CD4-positive, alpha-beta T cell (primary cell): Measurements from ENCODE around the gene TGM5. TPM values are rescaled to one million over a fixed set of nuclear protein-coding genes. Genes with fewer than 3 reads are reported as not detected.
A peak's percentile ranks its signal among the peaks of the same experiment; 100 is the strongest.
"Not testable (repeated sequence)": the region's sequence is repeated elsewhere in the genome, so short reads cannot be mapped to it uniquely, and the experiment has no call there.

Experiments used
- ATAC-seq: fragments of 200-7000 bp; cut with Tn5 transposase; one replicate; pipeline ENCODE4 v1.10.0; 2022; ENCODE audit warnings: mild to moderate bottlenecking; ENCODE audit not compliant: poor library complexity
- CTCF ChIA-PET: fragments of 350-600 bp; sonication (Branson Sonifier 250); formaldehyde crosslinking; loops from one replicate; lab custom pipeline; 2021; ENCODE audit warnings: antibody characterized with exemption, inconsistent platforms; lab: Charles Lee
- POLR2A ChIA-PET: fragments of 350-600 bp; sonication (Branson Sonifier 250); formaldehyde crosslinking; loops from one replicate; lab custom pipeline; 2021; ENCODE audit warnings: antibody characterized with exemption, inconsistent platforms; lab: Charles Lee
- DNase-seq, 14 experiments: peaks; one replicate each; pipeline ENCODE4 v3.0.0-alpha.2; 2013 to 2020; ENCODE audit warnings: mixed read lengths in 2 of 14
- H3K27ac ChIP-seq, 2 donors: one replicate each; pipeline versions ENCODE4 v1.5.1 to v1.7.0; 2013; ENCODE audit warnings: low read length in 2 of 2, low read depth in 1 of 2, mild to moderate bottlenecking in 1 of 2
- H3K27me3 ChIP-seq, 2 experiments: 1 replicate in 1 of 2; 2 replicates in 1 of 2; pipeline versions ENCODE4 v1.6.1 to v1.7.0; 2013; ENCODE audit warnings: low read length in 2 of 2, control low read depth in 1 of 2, mild to moderate bottlenecking in 1 of 2, moderate library complexity in 1 of 2; ENCODE audit not compliant: insufficient read depth in 2 of 2, control insufficient read depth in 1 of 2
- H3K36me3 ChIP-seq: one replicate; pipeline ENCODE4 v1.6.1; 2013; ENCODE audit warnings: low read length, control low read depth; ENCODE audit not compliant: insufficient read depth
- H3K4me1 ChIP-seq: one replicate; pipeline ENCODE4 v1.6.1; 2013; ENCODE audit warnings: low read length, control low read depth; ENCODE audit not compliant: insufficient read depth
- H3K4me3 ChIP-seq: one replicate; pipeline ENCODE4 v1.5.1; 2013; ENCODE audit warnings: mild to moderate bottlenecking, low read length, moderate library complexity
- H3K9me3 ChIP-seq, 2 experiments: 1 replicate in 1 of 2; 2 replicates in 1 of 2; pipeline versions ENCODE4 v1.6.1 to v1.7.0; 2013; ENCODE audit warnings: low read length in 2 of 2, mild to moderate bottlenecking in 2 of 2, control low read depth in 1 of 2, moderate library complexity in 1 of 2; ENCODE audit not compliant: control insufficient read depth in 1 of 2, insufficient read depth in 1 of 2
- H3K27ac Mint-ChIP-seq: one replicate; pipeline ENCODE4 v1.8.0; 2020; ENCODE audit warnings: mixed read lengths
- H3K27me3 Mint-ChIP-seq: one replicate; pipeline ENCODE4 v1.8.0; 2021; ENCODE audit warnings: mixed read lengths
- H3K36me3 Mint-ChIP-seq: one replicate; pipeline ENCODE4 v1.8.0; 2021; ENCODE audit warnings: low read depth, mixed read lengths
- H3K4me1 Mint-ChIP-seq: one replicate; pipeline ENCODE4 v1.8.0; 2021; ENCODE audit warnings: low read depth, mixed read lengths
- H3K4me3 Mint-ChIP-seq: one replicate; pipeline ENCODE4 v1.8.0; 2020; ENCODE audit warnings: mild to moderate bottlenecking, mixed read lengths
- H3K9me3 Mint-ChIP-seq: one replicate; pipeline ENCODE4 v1.8.0; 2020; ENCODE audit warnings: mixed read lengths
- intact Hi-C, 2 experiments: fragments of 100-400 bp; cut with DNase I in 1 of 2; cut with micrococcal nuclease in 1 of 2; formaldehyde crosslinking; loops; one replicate each; pipeline versions ENCODE4 v1.15.1 to v1.9.0; 2023 to 2025; cut with DNase I, micrococcal nuclease
- total RNA-seq, 174 experiments: library from RNA in 2 of 174; stranded (reverse) in 2 of 174; gene quantifications; one replicate each; pipeline ENCODE4 v1.2.3 and lab custom pipeline; 2021 to 2026
- TF ChIP-seq, protein P1 (sequence below): fragments of 200-600 bp; IDR thresholded peaks from one replicate; pipeline ENCODE4 v1.8.0; 2022; ENCODE audit warnings: antibody characterized with exemption, mild to moderate bottlenecking

TGM5 gene
- total RNA-seq, 2 experiments from 2014 or later: not detected

DNA sequence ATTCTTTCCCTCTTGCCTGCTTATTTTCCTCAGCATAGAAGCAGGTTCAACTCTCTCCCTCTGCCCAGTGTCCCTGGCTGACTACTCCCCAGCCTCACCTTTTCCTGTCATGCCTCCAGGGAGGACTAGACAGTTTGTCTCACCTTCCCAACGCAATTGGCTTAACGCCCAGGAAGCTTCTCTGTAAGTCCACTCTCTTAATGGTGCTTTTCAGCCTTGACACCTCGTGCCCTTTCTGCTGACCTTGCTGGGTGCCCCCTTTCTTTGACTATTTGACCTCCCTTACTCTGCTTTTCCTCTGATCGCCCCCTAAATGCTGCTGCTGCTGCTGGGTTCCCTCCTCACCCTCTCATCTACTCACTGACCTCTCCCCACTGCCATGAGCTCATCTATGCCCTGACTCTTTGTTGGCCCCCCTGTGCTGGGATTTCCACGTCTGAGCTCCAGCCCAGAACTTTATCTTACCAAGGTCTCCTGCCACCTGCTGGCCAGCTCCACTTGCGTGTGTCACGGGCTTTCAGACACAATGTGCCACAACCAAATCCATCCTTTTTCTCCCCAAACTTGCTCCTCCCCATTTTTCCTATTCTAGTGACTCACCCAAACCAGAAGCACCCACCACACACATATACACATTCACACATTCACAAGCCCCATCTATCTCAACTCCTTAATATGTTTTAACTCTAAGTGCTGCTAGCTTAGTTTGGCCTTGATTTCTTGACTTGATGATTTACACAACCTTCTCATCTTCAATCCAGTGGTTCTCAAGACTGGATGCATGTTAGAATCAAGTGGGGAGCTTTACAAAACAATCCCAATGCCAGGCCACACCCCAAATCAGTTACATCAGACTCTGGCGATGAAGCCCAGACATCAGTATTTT lies 62.5 kb downstream of the TGM5 start:
- peaks cover 7% of the 10 kb centered on the region for H3K27me3 Mint-ChIP-seq
- H3K27ac Mint-ChIP-seq: no peak overlapping the region
- Histone ChIP-seq H3K9me3 (no peaks in the 10 kb centered on the region), H3K4me3 (no peak overlapping the region), H3K27me3 (peaks cover 3 to 8% of the 10 kb centered on the region in 2 experiments), H3K36me3 (no peaks in the 10 kb centered on the region), H3K27ac (no peak overlapping the region), H3K4me1 (peaks cover 3% of the 10 kb centered on the region)
- H3K36me3 Mint-ChIP-seq: peaks cover 6% of the 10 kb centered on the region
- DNase-seq: peak in 13 of 14 experiments; percentile 24 to 71 (median 37)
- TF ChIP-seq, protein P1, sequence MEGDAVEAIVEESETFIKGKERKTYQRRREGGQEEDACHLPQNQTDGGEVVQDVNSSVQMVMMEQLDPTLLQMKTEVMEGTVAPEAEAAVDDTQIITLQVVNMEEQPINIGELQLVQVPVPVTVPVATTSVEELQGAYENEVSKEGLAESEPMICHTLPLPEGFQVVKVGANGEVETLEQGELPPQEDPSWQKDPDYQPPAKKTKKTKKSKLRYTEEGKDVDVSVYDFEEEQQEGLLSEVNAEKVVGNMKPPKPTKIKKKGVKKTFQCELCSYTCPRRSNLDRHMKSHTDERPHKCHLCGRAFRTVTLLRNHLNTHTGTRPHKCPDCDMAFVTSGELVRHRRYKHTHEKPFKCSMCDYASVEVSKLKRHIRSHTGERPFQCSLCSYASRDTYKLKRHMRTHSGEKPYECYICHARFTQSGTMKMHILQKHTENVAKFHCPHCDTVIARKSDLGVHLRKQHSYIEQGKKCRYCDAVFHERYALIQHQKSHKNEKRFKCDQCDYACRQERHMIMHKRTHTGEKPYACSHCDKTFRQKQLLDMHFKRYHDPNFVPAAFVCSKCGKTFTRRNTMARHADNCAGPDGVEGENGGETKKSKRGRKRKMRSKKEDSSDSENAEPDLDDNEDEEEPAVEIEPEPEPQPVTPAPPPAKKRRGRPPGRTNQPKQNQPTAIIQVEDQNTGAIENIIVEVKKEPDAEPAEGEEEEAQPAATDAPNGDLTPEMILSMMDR: peak; percentile 58
- CTCF ChIA-PET: interaction anchor here (0.6 to 1.4 kb wide), 6 partner anchors 8 to 1268 kb away, joined by 3 to 5 read pairs (median 3); no protein-coding TSS in a partner anchor
- POLR2A ChIA-PET: interaction anchor here (0.6 kb wide), 1 partner anchor 25 kb away, joined by 3 read pairs; no protein-coding TSS in a partner anchor
- ATAC-seq: peak; percentile 56
- no peaks in the 10 kb centered on the region for H3K9me3 Mint-ChIP-seq
- no peak overlapping the region for H3K4me3 Mint-ChIP-seq
- H3K4me1 Mint-ChIP-seq: peaks cover 6% of the 10 kb centered on the region
- intact Hi-C loops: loop anchor here in 1 of 2 experiments (1.0 kb wide), 1 partner anchor 500 kb away; no protein-coding TSS in a partner anchor

DNA sequence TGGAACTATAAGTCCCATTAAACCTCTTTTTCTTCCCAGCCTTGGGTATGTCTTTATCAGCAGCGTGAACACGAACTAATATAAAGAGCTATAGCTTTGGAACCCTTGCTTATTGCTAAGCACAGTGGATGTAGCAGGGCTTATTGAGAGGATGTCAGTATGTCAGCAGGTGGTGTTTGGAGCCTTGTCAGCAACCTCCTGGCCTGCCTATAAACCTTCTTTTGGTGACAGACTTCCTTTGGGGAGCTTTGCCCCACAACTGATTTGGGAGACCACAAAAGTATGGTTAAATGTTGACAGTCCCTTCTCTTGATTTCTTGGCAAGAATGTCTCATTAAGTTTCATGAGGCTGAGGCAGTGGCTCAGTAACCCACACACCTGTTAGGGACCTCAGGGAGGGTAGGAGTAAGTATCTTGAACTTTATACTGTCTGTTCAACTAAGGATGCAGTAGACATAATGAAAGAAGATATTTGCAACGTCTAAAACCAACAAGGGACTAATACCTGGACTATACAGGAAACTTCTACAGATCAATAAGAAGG lies 66.7 kb downstream of the TGM5 start:
- DNase-seq: no peak
- Mint-ChIP-seq H3K36me3 (peaks cover 38% of the 10 kb centered on the region), H3K4me3 (no peak overlapping the region), H3K4me1 (peaks cover 6% of the 10 kb centered on the region), H3K27ac (no peak overlapping the region), H3K9me3 (peaks cover 5% of the 10 kb centered on the region), H3K27me3 (no peaks in the 10 kb centered on the region)
- Histone ChIP-seq H3K4me1 (peaks cover 3% of the 10 kb centered on the region), H3K9me3 (peaks cover 0 to 7% of the 10 kb centered on the region in 2 experiments), H3K4me3 (no peak overlapping the region), H3K36me3 (peaks cover 25% of the 10 kb centered on the region), H3K27me3 (no peaks in the 10 kb centered on the region), H3K27ac (no peak overlapping the region)
- ATAC-seq: no peak
- ChIA-PET CTCF (no interaction called here), POLR2A (no interaction called here)
- TF ChIP-seq, protein P1: no peak
- intact Hi-C loops: no loop called here

DNA sequence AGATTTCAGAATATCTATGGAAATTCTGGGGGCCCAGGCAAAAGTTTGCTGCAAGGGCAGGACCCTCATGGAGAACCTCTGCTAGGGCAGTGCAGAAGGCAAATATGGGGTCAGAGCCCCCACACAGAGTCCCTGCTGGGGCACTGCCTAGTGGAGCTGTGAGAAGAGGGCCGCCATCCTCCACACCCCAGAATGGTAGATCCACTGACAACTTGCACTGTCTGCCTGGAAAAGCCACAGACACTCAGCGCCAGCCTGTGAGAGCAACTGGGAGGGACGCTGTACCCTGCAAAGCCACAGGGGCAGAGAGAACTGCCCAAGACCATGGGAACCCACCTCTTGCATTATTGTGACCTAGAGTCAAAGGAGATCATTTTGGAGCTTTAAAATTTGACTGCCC lies 67.7 kb downstream of the TGM5 start:
- ATAC-seq (no peak), DNase-seq (no peak)
- ChIA-PET POLR2A (no interaction called here), CTCF (no interaction called here)
- intact Hi-C loops: no loop called here
- Histone ChIP-seq H3K27me3 (no peaks in the 10 kb centered on the region), H3K27ac (no peak overlapping the region), H3K4me1 (no peaks in the 10 kb centered on the region), H3K9me3 (peaks cover 0 to 7% of the 10 kb centered on the region in 2 experiments), H3K36me3 (peaks cover 35% of the 10 kb centered on the region), H3K4me3 (no peak overlapping the region)
- Mint-ChIP-seq H3K27me3 (no peaks in the 10 kb centered on the region), H3K9me3 (peaks cover 5% of the 10 kb centered on the region), H3K4me3 (no peak overlapping the region), H3K27ac (no peak overlapping the region), H3K36me3 (peaks cover 47% of the 10 kb centered on the region), H3K4me1 (no peaks in the 10 kb centered on the region)
- TF ChIP-seq, protein P1: no peak

DNA sequence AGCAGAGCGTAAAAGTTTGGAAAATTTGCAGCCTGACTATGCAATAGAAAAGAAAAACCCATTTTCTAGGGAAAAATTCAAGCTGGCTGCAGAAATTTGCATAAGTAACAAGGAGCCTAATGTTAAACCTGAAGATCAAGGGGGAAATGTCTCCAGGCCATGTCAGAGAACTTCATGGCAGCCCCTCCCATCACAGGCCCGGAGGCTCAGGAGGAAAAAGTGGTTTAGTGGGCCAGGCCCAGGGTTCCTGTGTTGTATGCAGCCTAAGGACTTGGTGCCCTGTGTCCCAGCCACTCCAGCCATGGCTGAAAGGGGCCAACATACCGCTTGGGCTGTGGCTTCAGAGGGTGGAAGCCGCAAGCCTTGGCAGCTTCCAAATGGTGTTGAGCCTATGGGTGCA lies 68.2 kb downstream of the TGM5 start:
- H3K27me3 Mint-ChIP-seq, H3K27ac ChIP-seq, H3K9me3 Mint-ChIP-seq, CTCF ChIA-PET, H3K27me3 ChIP-seq, POLR2A ChIA-PET, H3K27ac Mint-ChIP-seq, DNase-seq, H3K4me1 ChIP-seq, H3K4me3 Mint-ChIP-seq, H3K4me3 ChIP-seq, intact Hi-C loops, H3K4me1 Mint-ChIP-seq, H3K9me3 ChIP-seq, ATAC-seq: not testable (repeated sequence)
- peaks cover 38% of the 10 kb centered on the region for H3K36me3 ChIP-seq
- peaks cover 50% of the 10 kb centered on the region for H3K36me3 Mint-ChIP-seq

DNA sequence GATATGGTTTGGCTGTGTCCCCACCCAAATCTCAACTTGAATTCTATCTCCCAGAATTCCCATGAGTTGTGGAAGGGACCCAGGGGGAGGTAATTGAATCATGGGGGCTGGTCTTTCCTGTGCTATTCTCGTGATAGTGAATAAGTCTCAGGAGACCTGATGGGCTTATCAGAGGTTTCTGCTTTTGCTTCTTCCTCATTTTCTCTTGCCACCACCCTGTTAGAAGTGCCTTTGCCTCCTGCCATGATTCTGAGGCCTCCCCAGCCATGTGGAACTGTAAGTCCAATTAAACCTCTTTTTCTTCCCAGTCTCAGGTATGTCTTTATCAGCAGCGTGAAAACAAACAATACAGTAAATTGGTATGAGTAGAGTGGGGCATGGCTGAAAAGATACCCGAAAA lies 69.0 kb downstream of the TGM5 start:
- H3K4me3 Mint-ChIP-seq, H3K27me3 ChIP-seq, H3K4me3 ChIP-seq, H3K9me3 ChIP-seq, H3K4me1 Mint-ChIP-seq, DNase-seq, H3K9me3 Mint-ChIP-seq, H3K27ac Mint-ChIP-seq, H3K27ac ChIP-seq, intact Hi-C loops, H3K4me1 ChIP-seq, POLR2A ChIA-PET, H3K27me3 Mint-ChIP-seq, ATAC-seq, CTCF ChIA-PET: not testable (repeated sequence)
- peaks cover 45% of the 10 kb centered on the region for H3K36me3 ChIP-seq
- H3K36me3 Mint-ChIP-seq: peaks cover 58% of the 10 kb centered on the region
